Activated T-cell treated with anti-CD3 and anti-CD28 coated beads, Interleukin-2, amount 50 U/mL, for 1 hour (primary cell): Measurements from ENCODE around the gene EMX2.

Experiments
- DNase-seq: peaks from one replicate; pipeline ENCODE4 v3.0.0-alpha.2; 2020

Gene EMX2

GRCh38 chr10:117532451-117533107 lies 10.0 kb upstream of the EMX2 start:
- no peak for DNase-seq

- DNase-seq, result no peak
Observed at GRCh38 chr10:117533507-117534281, 8.9 kb upstream of the EMX2 start.

- DNase-seq, result no peak
Observed at GRCh38 chr10:117534321-117535297, 7.9 kb upstream of the EMX2 start.

GRCh38 chr10:117535298-117536071 lies 7.1 kb upstream of the EMX2 start:
- no peak for DNase-seq

- no peak for DNase-seq
Observed at GRCh38 chr10:117536072-117536865, 6.3 kb upstream of the EMX2 start.

- DNase-seq, result no peak
Observed at GRCh38 chr10:117536866-117537435, 5.6 kb upstream of the EMX2 start.

- DNase-seq, result no peak
Observed at GRCh38 chr10:117537436-117537903, 5.1 kb upstream of the EMX2 start.

- DNase-seq, result no peak
Observed at GRCh38 chr10:117537904-117538524, 4.5 kb upstream of the EMX2 start.

- DNase-seq, result no peak
Observed at GRCh38 chr10:117539361-117539773, 3.2 kb upstream of the EMX2 start.

GRCh38 chr10:117539903-117540639 lies 2.5 kb upstream of the EMX2 start:
- no peak for DNase-seq

GRCh38 chr10:117540640-117541404 lies 1.7 kb upstream of the EMX2 start:
- DNase-seq, result no peak

GRCh38 chr10:117541405-117541908 lies 1.1 kb upstream of the EMX2 start:
- DNase-seq, result no peak

- DNase-seq, result no peak
Observed at GRCh38 chr10:117541909-117542705, 439 bp upstream of the EMX2 start.

- DNase-seq, result no peak
Observed at GRCh38 chr10:117543225-117544003, 868 bp downstream of the EMX2 start.

GRCh38 chr10:117544004-117544701 lies 1.6 kb downstream of the EMX2 start:
- no peak for DNase-seq

- no peak for DNase-seq
Observed at GRCh38 chr10:117544711-117545140, 2.2 kb downstream of the EMX2 start.
